Measurements from ENCODE around the gene SPHKAP. TPM values are rescaled to one million over a fixed set of nuclear protein-coding genes. Genes with fewer than 3 reads are reported as not detected.

Gene SPHKAP
- polyA plus RNA-seq, 2 of the 4 experiments (the other 2 are of a cell fraction) = 0.01 TPM; not detected in 1

- CTCF ChIA-PET = interaction anchor here (0.6 to 1.5 kb wide), 2 partner anchors 10 to 44 kb away, joined by 3 read pairs; no protein-coding TSS in a partner anchor
- Histone ChIP-seq H3K4me2 (no peak overlapping the region), H3K4me3 (no peak overlapping the region), H3K27ac (no peak overlapping the region), H3K4me1 (no peaks in the 10 kb centered on the region), H3K9me3 (no peaks in the 10 kb centered on the region)
- no peak for ATAC-seq
- FAIRE-seq = no peak
- 93% methylated on average over 1 of the region's 1 CpG for WGBS (ENCODE audit: missing lambda C conversion rate)
- POLR2A ChIA-PET = no interaction called here
- no peak for TF ChIP-seq HES2 (IDR thresholded peaks at IDR 0.05)
- TF ChIP-seq KDM5A (IDR thresholded peaks at IDR 0.05) = no peak
- no peak for TF ChIP-seq CTCF (IDR thresholded peaks at IDR 0.05)
- no peak for TF ChIP-seq SMC3 (IDR thresholded peaks at IDR 0.05)
- TF ChIP-seq ZFP36 (IDR thresholded peaks at IDR 0.05; ENCODE audit: borderline replicate concordance, partially characterized antibody) = no peak
- TF ChIP-seq HEYL (CRISPR knock-in tag; IDR thresholded peaks at IDR 0.05) = no peak
- TF ChIP-seq MAFK (IDR thresholded peaks at IDR 0.05; ENCODE audit: partially characterized antibody) = no peak
- no peak for TF ChIP-seq REST (IDR thresholded peaks at IDR 0.05)
- no peak for TF ChIP-seq MAZ (IDR thresholded peaks at IDR 0.05; ENCODE audit: borderline replicate concordance, low read depth, low read length)
- TF ChIP-seq CHD4 (IDR thresholded peaks at IDR 0.05; ENCODE audit: borderline replicate concordance) = no peak
- TF ChIP-seq RNF2 (IDR thresholded peaks at IDR 0.05; ENCODE audit: borderline replicate concordance, low read depth) = no peak
- no peak for TF ChIP-seq NR3C1 (IDR thresholded peaks at IDR 0.05)
- no peak for TF ChIP-seq ATOH8 (CRISPR knock-in tag; IDR thresholded peaks at IDR 0.05; ENCODE audit: low read depth)
- TF ChIP-seq CHD2 (IDR thresholded peaks at IDR 0.05; ENCODE audit: low read length, partially characterized antibody) = no peak
- TF ChIP-seq EHMT2 (IDR thresholded peaks at IDR 0.05; ENCODE audit: low read depth) = no peak
- TF ChIP-seq HDAC2 (IDR thresholded peaks at IDR 0.05) = no peak
- TF ChIP-seq POLR2A (IDR thresholded peaks at IDR 0.05; ENCODE audit: low read length) = no peak
- DNase-seq (ENCODE audit: low read depth in 1 of 2, low spot score in 1 of 2) = no peak
Observed at GRCh38 chr2:227933884-227934283, 247.6 kb downstream of the SPHKAP start.

GRCh38 chr2:227932403-227932802 is 249.1 kb downstream of the SPHKAP start:
- 53% methylated on average over 2 of the region's 2 CpGs for WGBS (ENCODE audit: missing lambda C conversion rate)
- no peaks in the 10 kb centered on the region for H3K4me1 ChIP-seq
- no peak overlapping the region for H3K4me3 ChIP-seq
- ChIA-PET POLR2A (no interaction called here), CTCF (interaction anchor here (0.6 to 1.3 kb wide), 3 partner anchors 9 to 52 kb away, joined by 3 to 4 read pairs (median 4); no protein-coding TSS in a partner anchor)
- H3K27ac ChIP-seq = no peak overlapping the region
- ATAC-seq (peak in 1 of 2 experiments; percentile 39; a peak in 1 of 6 replicates), FAIRE-seq (no peak), DNase-seq (ENCODE audit: low read depth in 1 of 2, low spot score in 1 of 2) (peak in 1 of 2 experiments; percentile 8)
- TF ChIP-seq CHD2 (IDR thresholded peaks at IDR 0.05; ENCODE audit: low read length, partially characterized antibody) (no peak), POLR2AphosphoS2 (conservative IDR thresholded peaks at IDR 0.05; ENCODE audit: low read length) (no peak), RAD21 (conservative IDR thresholded peaks at IDR 0.05 in 1 of 2, IDR thresholded peaks at IDR 0.05 in 1 of 2) (peak; percentile 18 to 30; a peak in 3 of 5 replicates), FOSB (CRISPR knock-in tag; IDR thresholded peaks at IDR 0.05) (no peak)
- H3K9me3 ChIP-seq = 0 out of 3 replicates have a peak, but pooled peaks cover 3% of the 10 kb centered on the region
- no peak overlapping the region for H3K4me2 ChIP-seq

Measured in A549 (cell line).